K562 treated with DMSO at 1 percent for 48 hours (cell line): ENCODE results near the gene TFAM. TPM values are rescaled to one million over a fixed set of nuclear protein-coding genes. Genes with fewer than 3 reads are reported as not detected.

Source experiments
- total RNA-seq: library from RNA; unstranded; fragments of 300-600 nt; gene quantifications from 2 replicates; pipeline ENCODE4 v1.2.3, GENCODE V29; 2022; ENCODE audit warnings: low replicate concordance; ENCODE audit errors: extremely low read depth

Gene TFAM
- total RNA-seq = not detected in 2 replicates

GRCh38 chr10:58384999-58385783, at the start of gene TFAM:
Gene TFAM (plus strand): TSS chr10:58385410. CDS start chr10:58385548, 138 bp downstream.

Other genes starting within 250 kb of the TFAM start
- not detected in 2 replicates for gene IPMK, start 117.5 kb upstream of the TFAM start, total RNA-seq
- gene CISD1, start 116.2 kb upstream of the TFAM start, total RNA-seq = not detected in 2 replicates
- not detected in 2 replicates for gene UBE2D1, start 50.4 kb upstream of the TFAM start, total RNA-seq
- gene BICC1, start 127.5 kb downstream of the TFAM start, total RNA-seq = not detected in 2 replicates